WTC11 (cell line): ENCODE data around the gene ATF7. TPM values are rescaled to one million over a fixed set of nuclear protein-coding genes. Genes with fewer than 3 reads are reported as not detected.
"Not testable (repeated sequence)": the region's sequence is repeated elsewhere in the genome, so short reads cannot be mapped to it uniquely, and the experiment has no call there.

Experiments used
- ATAC-seq: fragments of 200-7000 bp; cut with Tn5 transposase; 2 replicates; pipeline ENCODE4 v1.10.0; 2021; ENCODE audit warnings: mild to moderate bottlenecking, moderate library complexity
- CTCF ChIA-PET: fragments of 300-600 bp; sonication (Branson Sonifier 250); formaldehyde crosslinking; loops from one replicate; lab custom pipeline; 2021; ENCODE audit warnings: antibody characterized with exemption; lab: Charles Lee
- POLR2A ChIA-PET: fragments of 350-600 bp; sonication (Branson Sonifier 250); formaldehyde crosslinking; loops from one replicate; lab custom pipeline; 2021; ENCODE audit warnings: antibody characterized with exemption; lab: Charles Lee
- DNase-seq: peaks from one replicate; pipeline ENCODE4 v3.0.0; 2021; ENCODE audit warnings: low spot score
- H3K27ac Mint-ChIP-seq: 2 replicates; pipeline ENCODE4 v1.8.0; 2021; ENCODE audit warnings: mixed read lengths
- H3K27me3 Mint-ChIP-seq: 2 replicates; pipeline ENCODE4 v1.8.0; 2021; ENCODE audit warnings: low read depth, mild to moderate bottlenecking, moderate library complexity, mixed read lengths
- H3K36me3 Mint-ChIP-seq: 2 replicates; pipeline ENCODE4 v1.8.0; 2021; ENCODE audit warnings: mixed read lengths
- H3K4me1 Mint-ChIP-seq: 2 replicates; pipeline ENCODE4 v1.8.0; 2022; ENCODE audit warnings: mixed read lengths
- H3K4me3 Mint-ChIP-seq: 2 replicates; pipeline ENCODE4 v1.8.0; 2021; ENCODE audit warnings: mild to moderate bottlenecking, moderate library complexity, mixed read lengths
- H3K9me3 Mint-ChIP-seq: 2 replicates; pipeline ENCODE4 v1.8.0; 2021; ENCODE audit warnings: mixed read lengths
- AFF4 ChIP-seq: sonication (generic); formaldehyde crosslinking; IDR thresholded peaks from 2 replicates; pipeline ENCODE4 v1.8.1; 2023; ENCODE audit warnings: mild to moderate bottlenecking, missing genetic modification reagents, borderline replicate concordance
- E2F5 ChIP-seq: sonication (generic); formaldehyde crosslinking; IDR thresholded peaks from 2 replicates; pipeline ENCODE4 v1.8.1; 2022; ENCODE audit warnings: mild to moderate bottlenecking, moderate library complexity, missing genetic modification reagents
- FOXK1 ChIP-seq: sonication (generic); formaldehyde crosslinking; IDR thresholded peaks from 2 replicates; pipeline ENCODE4 v1.8.0; 2022; ENCODE audit warnings: mild to moderate bottlenecking, moderate library complexity, missing genetic modification reagents
- GABPB1 ChIP-seq: sonication (generic); formaldehyde crosslinking; IDR thresholded peaks from 2 replicates; pipeline ENCODE4 v1.8.1; 2023; ENCODE audit warnings: mild to moderate bottlenecking, missing genetic modification reagents
- MXD4 ChIP-seq: fragments of 250-450 bp; sonication (Bioruptor Pico); IDR thresholded peaks from 2 replicates; pipeline ENCODE4 v1.8.0; 2021; ENCODE audit warnings: mild to moderate bottlenecking, moderate library complexity, borderline replicate concordance
- NFATC4 ChIP-seq: fragments of 250-450 bp; sonication (Bioruptor Pico); IDR thresholded peaks from 2 replicates; pipeline ENCODE4 v1.9.0; 2021; ENCODE audit warnings: mild to moderate bottlenecking
- NFE2L1 ChIP-seq: sonication (generic); formaldehyde crosslinking; IDR thresholded peaks from 2 replicates; pipeline ENCODE4 v1.8.1; 2023; ENCODE audit warnings: missing genetic modification reagents
- NR2C2 ChIP-seq: sonication (generic); formaldehyde crosslinking; IDR thresholded peaks from 2 replicates; pipeline ENCODE4 v1.8.0; 2022; ENCODE audit warnings: mild to moderate bottlenecking, missing genetic modification reagents
- RELA ChIP-seq: sonication (generic); formaldehyde crosslinking; IDR thresholded peaks from 2 replicates; pipeline ENCODE4 v1.8.1; 2022; ENCODE audit warnings: missing genetic modification reagents, mild to moderate bottlenecking, borderline replicate concordance
- RORB ChIP-seq: fragments of 250-450 bp; sonication (Bioruptor Pico); IDR thresholded peaks from 2 replicates; pipeline ENCODE4 v1.9.0; 2021; ENCODE audit warnings: mild to moderate bottlenecking
- TCF7 ChIP-seq: sonication (generic); formaldehyde crosslinking; IDR thresholded peaks from 2 replicates; pipeline ENCODE4 v1.8.0; 2022; ENCODE audit warnings: mild to moderate bottlenecking, low read depth, missing genetic modification reagents, moderate library complexity
- TEAD1 ChIP-seq: sonication (generic); formaldehyde crosslinking; IDR thresholded peaks from 2 replicates; pipeline ENCODE4 v1.8.0; 2022; ENCODE audit warnings: mild to moderate bottlenecking, missing genetic modification reagents
- ZNF263 ChIP-seq: sonication (generic); formaldehyde crosslinking; IDR thresholded peaks from 2 replicates; pipeline ENCODE4 v1.8.1; 2022; ENCODE audit warnings: low read depth, mild to moderate bottlenecking, moderate library complexity, missing genetic modification reagents
- ZNF396 ChIP-seq: fragments of 250-450 bp; sonication (Bioruptor Pico); IDR thresholded peaks from 2 replicates; pipeline ENCODE4 v1.8.0; 2021; ENCODE audit warnings: mild to moderate bottlenecking, moderate library complexity, borderline replicate concordance
- ZNF416 ChIP-seq: fragments of 250-450 bp; sonication (Bioruptor Pico); IDR thresholded peaks from 2 replicates; pipeline ENCODE4 v1.9.0; 2021; ENCODE audit warnings: mild to moderate bottlenecking, inconsistent platforms
- ZNF423 ChIP-seq: fragments of 250-450 bp; sonication (Bioruptor Pico); IDR thresholded peaks from 2 replicates; pipeline ENCODE4 v2.1.2; 2022; ENCODE audit warnings: mild to moderate bottlenecking, moderate library complexity
- ZNF532 ChIP-seq: fragments of 250-450 bp; sonication (Bioruptor Pico); IDR thresholded peaks from 2 replicates; pipeline ENCODE4 v1.9.0; 2021; ENCODE audit warnings: mild to moderate bottlenecking, borderline replicate concordance
- total RNA-seq: library from RNA; stranded (reverse); gene quantifications from 3 replicates; pipeline ENCODE4 v1.2.3, GENCODE V29; 2021
- TF ChIP-seq, protein P1 (sequence below): sonication (generic); formaldehyde crosslinking; IDR thresholded peaks from 2 replicates; pipeline ENCODE4 v1.8.1; 2023; ENCODE audit warnings: mild to moderate bottlenecking, missing genetic modification reagents, moderate library complexity
- TF ChIP-seq, protein P2 (sequence below): sonication (generic); formaldehyde crosslinking; IDR thresholded peaks from 2 replicates; pipeline ENCODE4 v1.8.0; 2023; ENCODE audit warnings: missing genetic modification reagents
- TF ChIP-seq, protein P3 (sequence below): fragments of 200-600 bp; IDR thresholded peaks from 2 replicates; pipeline ENCODE4 v1.8.0; 2022; ENCODE audit warnings: antibody characterized with exemption

Gene ATF7
- total RNA-seq, 1 experiment from 2014 or later: 16.3 TPM

GRCh38 chr12:53600490-53601295 lies 25.5 kb downstream of the ATF7 start:
- no peak for TF ChIP-seq RORB (CRISPR knock-in tag)
- no peak for TF ChIP-seq ZNF263 (CRISPR knock-in tag)
- TF ChIP-seq NR2C2 (CRISPR knock-in tag): no peak
- TF ChIP-seq TEAD1 (CRISPR knock-in tag): no peak
- no peak for TF ChIP-seq ZNF396 (CRISPR knock-in tag)
- TF ChIP-seq AFF4 (CRISPR knock-in tag): no peak
- no peak for TF ChIP-seq MXD4 (CRISPR knock-in tag)
- ATAC-seq (no peak), DNase-seq (no peak)
- no peaks in the 10 kb centered on the region; the same call in 1 of the 2 replicates for H3K36me3 Mint-ChIP-seq
- H3K4me3 Mint-ChIP-seq: no peak overlapping the region
- H3K27ac Mint-ChIP-seq: peak overlapping the region; percentile 71; the same call in 1 of the 2 replicates
- ChIA-PET POLR2A (no interaction called here), CTCF (no interaction called here)
- no peaks in the 10 kb centered on the region for H3K9me3 Mint-ChIP-seq
- H3K4me1 Mint-ChIP-seq: peaks cover 33% of the 10 kb centered on the region
- H3K27me3 Mint-ChIP-seq: no peaks in the 10 kb centered on the region

GRCh38 chr12:53599579-53599978 lies 26.6 kb downstream of the ATF7 start:
- CTCF ChIA-PET: no interaction called here
- H3K27ac Mint-ChIP-seq: no peak overlapping the region
- DNase-seq (no peak), ATAC-seq (no peak)
- H3K4me1 Mint-ChIP-seq: peaks cover 32% of the 10 kb centered on the region
- no peaks in the 10 kb centered on the region; the same call in 1 of the 2 replicates for H3K36me3 Mint-ChIP-seq
- TF ChIP-seq NFATC4 (CRISPR knock-in tag) (no peak), E2F5 (CRISPR knock-in tag) (no peak), NFE2L1 (CRISPR knock-in tag) (no peak), RELA (CRISPR knock-in tag) (no peak), FOXK1 (CRISPR knock-in tag) (no peak), TCF7 (CRISPR knock-in tag) (no peak), ZNF423 (CRISPR knock-in tag) (no peak), ZNF416 (CRISPR knock-in tag) (no peak), GABPB1 (CRISPR knock-in tag) (no peak), ZNF532 (CRISPR knock-in tag) (no peak)
- TF ChIP-seq, protein P1, sequence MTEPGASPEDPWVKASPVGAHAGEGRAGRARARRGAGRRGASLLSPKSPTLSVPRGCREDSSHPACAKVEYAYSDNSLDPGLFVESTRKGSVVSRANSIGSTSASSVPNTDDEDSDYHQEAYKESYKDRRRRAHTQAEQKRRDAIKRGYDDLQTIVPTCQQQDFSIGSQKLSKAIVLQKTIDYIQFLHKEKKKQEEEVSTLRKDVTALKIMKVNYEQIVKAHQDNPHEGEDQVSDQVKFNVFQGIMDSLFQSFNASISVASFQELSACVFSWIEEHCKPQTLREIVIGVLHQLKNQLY: no peak
- TF ChIP-seq, protein P2, sequence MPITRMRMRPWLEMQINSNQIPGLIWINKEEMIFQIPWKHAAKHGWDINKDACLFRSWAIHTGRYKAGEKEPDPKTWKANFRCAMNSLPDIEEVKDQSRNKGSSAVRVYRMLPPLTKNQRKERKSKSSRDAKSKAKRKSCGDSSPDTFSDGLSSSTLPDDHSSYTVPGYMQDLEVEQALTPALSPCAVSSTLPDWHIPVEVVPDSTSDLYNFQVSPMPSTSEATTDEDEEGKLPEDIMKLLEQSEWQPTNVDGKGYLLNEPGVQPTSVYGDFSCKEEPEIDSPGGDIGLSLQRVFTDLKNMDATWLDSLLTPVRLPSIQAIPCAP (CRISPR knock-in tag): no peak
- TF ChIP-seq, protein P3, sequence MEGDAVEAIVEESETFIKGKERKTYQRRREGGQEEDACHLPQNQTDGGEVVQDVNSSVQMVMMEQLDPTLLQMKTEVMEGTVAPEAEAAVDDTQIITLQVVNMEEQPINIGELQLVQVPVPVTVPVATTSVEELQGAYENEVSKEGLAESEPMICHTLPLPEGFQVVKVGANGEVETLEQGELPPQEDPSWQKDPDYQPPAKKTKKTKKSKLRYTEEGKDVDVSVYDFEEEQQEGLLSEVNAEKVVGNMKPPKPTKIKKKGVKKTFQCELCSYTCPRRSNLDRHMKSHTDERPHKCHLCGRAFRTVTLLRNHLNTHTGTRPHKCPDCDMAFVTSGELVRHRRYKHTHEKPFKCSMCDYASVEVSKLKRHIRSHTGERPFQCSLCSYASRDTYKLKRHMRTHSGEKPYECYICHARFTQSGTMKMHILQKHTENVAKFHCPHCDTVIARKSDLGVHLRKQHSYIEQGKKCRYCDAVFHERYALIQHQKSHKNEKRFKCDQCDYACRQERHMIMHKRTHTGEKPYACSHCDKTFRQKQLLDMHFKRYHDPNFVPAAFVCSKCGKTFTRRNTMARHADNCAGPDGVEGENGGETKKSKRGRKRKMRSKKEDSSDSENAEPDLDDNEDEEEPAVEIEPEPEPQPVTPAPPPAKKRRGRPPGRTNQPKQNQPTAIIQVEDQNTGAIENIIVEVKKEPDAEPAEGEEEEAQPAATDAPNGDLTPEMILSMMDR: no peak
- TF ChIP-seq, all 79 proteins: peak for 0
- POLR2A ChIA-PET: no interaction called here
- H3K27me3 Mint-ChIP-seq: no peaks in the 10 kb centered on the region
- no peak overlapping the region for H3K4me3 Mint-ChIP-seq
- no peaks in the 10 kb centered on the region for H3K9me3 Mint-ChIP-seq

- H3K27ac Mint-ChIP-seq, CTCF ChIA-PET, H3K27me3 Mint-ChIP-seq, ATAC-seq, H3K4me3 Mint-ChIP-seq, H3K9me3 Mint-ChIP-seq, POLR2A ChIA-PET, H3K36me3 Mint-ChIP-seq, DNase-seq: not testable (repeated sequence)
- H3K4me1 Mint-ChIP-seq: peaks cover 31% of the 10 kb centered on the region
Measured at GRCh38 chr12:53598971-53599370, 27.2 kb downstream of the ATF7 start.
